Activated CD4-positive, alpha-beta memory T cell treated with anti-CD3 and anti-CD28 coated beads for 36 hours (primary cell): Measurements from ENCODE around the gene SREK1IP1. TPM values are rescaled to one million over a fixed set of nuclear protein-coding genes. Genes with fewer than 3 reads are reported as not detected.

Experiments used
- CTCF ChIA-PET: fragments of 350-600 bp; sonication (Branson Sonifier 250); formaldehyde crosslinking; loops from one replicate; lab custom pipeline; 2021; ENCODE audit warnings: antibody characterized with exemption, inconsistent platforms; lab: Charles Lee
- POLR2A ChIA-PET: fragments of 350-600 bp; sonication (Branson Sonifier 250); formaldehyde crosslinking; loops from one replicate; lab custom pipeline; 2021; ENCODE audit warnings: antibody characterized with exemption; lab: Charles Lee
- DNase-seq: peaks from one replicate; pipeline ENCODE4 v3.0.0-alpha.2; 2020
- H3K27ac Mint-ChIP-seq: one replicate; pipeline ENCODE4 v1.8.0; 2021; ENCODE audit warnings: mixed read lengths
- H3K27me3 Mint-ChIP-seq: one replicate; pipeline ENCODE4 v1.8.0; 2021; ENCODE audit warnings: mixed read lengths
- H3K36me3 Mint-ChIP-seq: one replicate; pipeline ENCODE4 v1.8.0; 2021; ENCODE audit warnings: mixed read lengths
- H3K4me1 Mint-ChIP-seq: one replicate; pipeline ENCODE4 v1.8.0; 2021; ENCODE audit warnings: low read depth, mixed read lengths
- H3K4me3 Mint-ChIP-seq: one replicate; pipeline ENCODE4 v1.8.0; 2021; ENCODE audit warnings: mild to moderate bottlenecking, mixed read lengths
- H3K9me3 Mint-ChIP-seq: one replicate; pipeline ENCODE4 v1.8.0; 2021; ENCODE audit warnings: mixed read lengths
- intact Hi-C: fragments of 100-400 bp; cut with micrococcal nuclease; formaldehyde crosslinking; loops from one replicate; pipeline ENCODE4 v1.15.1; 2023
- total RNA-seq, 2 experiments: library from RNA; stranded (reverse); gene quantifications; one replicate each; pipeline ENCODE4 v1.2.3, GENCODE V29; 2021

Gene SREK1IP1
- total RNA-seq: 10 to 100 TPM; 20.2 to 24.3 TPM

DNA sequence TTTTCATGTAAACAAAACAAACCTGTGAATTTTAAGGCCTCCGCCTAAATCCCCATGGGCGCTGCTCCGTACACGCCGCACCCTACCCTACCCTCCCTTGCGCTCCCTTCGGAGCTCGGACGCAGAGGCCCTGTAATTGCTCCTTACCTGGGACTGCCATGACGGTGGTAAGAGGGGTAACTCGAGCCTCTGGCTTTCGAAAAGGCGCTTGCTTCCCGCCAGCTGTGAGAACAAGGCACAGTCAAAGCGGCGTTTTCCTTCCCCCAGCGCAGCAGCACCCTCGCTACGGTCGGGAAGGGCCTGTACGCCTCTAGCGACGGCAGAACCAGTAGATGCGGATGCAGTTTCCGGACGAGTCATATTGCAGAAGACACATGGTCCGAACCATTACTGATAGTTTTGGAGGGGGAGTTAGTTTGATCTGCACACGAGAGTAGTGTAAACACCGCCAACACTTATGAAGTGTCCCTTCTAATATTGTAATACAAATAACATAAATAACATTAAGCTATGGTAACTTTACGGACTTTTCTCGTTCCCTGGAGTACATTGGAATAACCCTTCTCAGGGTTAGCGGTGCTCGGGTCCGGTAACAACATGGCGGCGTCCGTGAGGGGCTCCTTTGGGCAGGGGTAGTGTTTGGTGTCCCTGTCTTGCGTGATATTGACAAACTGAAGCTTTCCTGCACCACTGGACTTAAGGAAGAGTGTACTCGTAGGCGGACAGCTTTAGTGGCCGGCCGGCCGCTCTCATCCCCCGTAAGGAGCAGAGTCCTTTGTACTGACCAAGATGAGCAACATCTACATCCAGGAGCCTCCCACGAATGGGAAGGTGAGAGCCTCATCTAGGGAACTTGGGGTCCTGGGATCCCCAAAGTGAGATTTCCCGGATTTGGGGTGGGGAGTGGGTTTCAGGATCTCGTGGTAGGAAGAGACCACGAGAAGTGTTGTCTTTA lies at the start of gene SREK1IP1, which contains the start of gene CWC27:
SREK1IP1 (minus strand) TSS at position 334 of the 955 bp plus-strand sequence; CDS start at position 160, 174 bp downstream.
CWC27 (plus strand) TSS at position 573 of the 955 bp plus-strand sequence; CDS start at position 790, 217 bp downstream.
- Mint-ChIP-seq H3K36me3 (peaks cover 9% of the 10 kb centered on the region), H3K4me3 (peak within 1 kb of the TSS; percentile 100), H3K27me3 (no peaks in the 10 kb centered on the region), H3K4me1 (peaks cover 43% of the 10 kb centered on the region), H3K27ac (peak within 1 kb of the TSS; percentile 94), H3K9me3 (no peaks in the 10 kb centered on the region)
- intact Hi-C loops: loop anchor here (1.0 to 5.0 kb wide), 5 partner anchors 131 to 856 kb away; partner anchors contain the start of gene TRIM23
- POLR2A ChIA-PET: interaction anchor here (0.9 to 2.0 kb wide), 5 partner anchors 9 to 267 kb away, joined by 3 to 7 read pairs (median 3); no protein-coding TSS in a partner anchor
- DNase-seq: peak; percentile 89
- CTCF ChIA-PET: interaction anchor here (0.9 to 6.7 kb wide), 3 partner anchors 15 to 714 kb away, joined by 3 to 40 read pairs (median 3); no protein-coding TSS in a partner anchor

DNA sequence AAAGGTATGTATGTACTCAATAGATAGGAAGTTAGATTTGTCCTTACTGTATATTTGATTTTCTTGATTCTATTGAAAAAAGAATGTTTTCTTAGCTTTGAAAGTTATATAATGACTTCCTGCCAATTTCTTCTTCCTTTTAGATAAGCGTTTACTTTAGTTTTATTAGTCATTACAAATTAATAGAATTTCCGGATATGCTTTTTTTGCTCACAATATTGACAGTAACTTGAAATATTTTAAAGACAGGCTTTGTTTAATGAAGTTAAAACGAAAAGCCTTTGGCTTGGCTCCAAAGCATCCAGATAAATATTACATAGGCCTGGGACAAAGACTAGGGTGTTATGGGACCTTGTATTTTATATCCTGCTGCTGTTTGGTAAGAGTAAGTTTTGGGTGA lies 49.8 kb upstream of the SREK1IP1 start:
- Mint-ChIP-seq H3K27ac (no peak overlapping the region), H3K36me3 (peaks cover 11% of the 10 kb centered on the region), H3K4me1 (peaks cover 18% of the 10 kb centered on the region), H3K9me3 (no peaks in the 10 kb centered on the region), H3K27me3 (no peaks in the 10 kb centered on the region), H3K4me3 (no peak overlapping the region)
- CTCF ChIA-PET: no interaction called here
- no peak for DNase-seq
- POLR2A ChIA-PET: no interaction called here
- intact Hi-C loops: loop anchor here (10.0 kb wide), 1 partner anchor 377 kb away; no protein-coding TSS in a partner anchor

DNA sequence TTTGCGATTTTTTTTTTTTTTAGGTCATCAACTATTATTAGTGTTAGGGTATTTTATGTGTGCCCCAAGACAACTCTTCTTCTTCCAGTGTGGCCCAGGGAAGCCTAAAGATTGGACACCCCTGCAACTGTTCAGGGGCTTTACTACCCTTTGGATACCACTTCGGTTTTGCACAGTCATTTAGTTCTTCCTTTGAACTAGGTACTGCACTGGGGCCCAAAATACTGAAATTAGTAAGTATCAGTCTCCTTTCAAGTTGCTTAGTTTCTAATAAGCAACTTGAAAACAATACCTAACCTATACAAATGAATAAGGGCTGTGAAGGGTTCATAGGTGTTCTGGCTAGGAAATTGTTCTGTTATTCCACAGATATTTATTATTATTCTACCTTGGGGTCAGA lies 45.6 kb upstream of the SREK1IP1 start:
- no peak for DNase-seq
- intact Hi-C loops: loop anchor here (5.0 to 10.0 kb wide), 3 partner anchors 223 to 381 kb away; no protein-coding TSS in a partner anchor
- POLR2A ChIA-PET: no interaction called here
- CTCF ChIA-PET: no interaction called here
- Mint-ChIP-seq H3K9me3 (no peaks in the 10 kb centered on the region), H3K27ac (no peak overlapping the region), H3K27me3 (no peaks in the 10 kb centered on the region), H3K4me3 (no peak overlapping the region), H3K4me1 (peaks cover 6% of the 10 kb centered on the region), H3K36me3 (peaks cover 8% of the 10 kb centered on the region)

DNA sequence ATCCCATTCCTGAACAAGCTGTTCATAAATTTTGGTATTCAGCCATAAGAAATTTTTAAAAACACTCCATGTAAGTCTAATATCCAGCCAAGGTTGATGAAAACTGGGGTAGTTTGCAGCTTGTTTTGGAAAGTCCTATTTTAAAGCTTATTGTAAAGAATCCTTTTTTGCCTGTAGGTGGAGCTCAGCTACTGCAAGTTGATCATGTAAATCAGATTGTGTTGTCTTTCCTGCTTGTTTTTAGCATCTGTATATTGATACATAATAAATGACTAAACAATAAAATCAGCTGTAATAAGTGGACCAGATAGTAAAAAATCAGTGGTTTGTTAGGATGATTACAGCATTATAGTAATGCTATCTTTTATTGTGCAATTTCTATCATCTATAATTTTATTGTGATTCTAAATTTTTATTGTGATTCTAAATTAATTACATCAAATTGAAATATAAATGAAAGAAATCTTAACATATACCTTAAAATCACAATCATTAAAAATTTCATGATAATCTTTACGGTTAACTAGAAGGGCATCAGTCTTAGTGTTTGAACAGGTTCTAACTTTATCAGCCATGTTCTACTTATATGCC lies 42.7 kb upstream of the SREK1IP1 start:
- Mint-ChIP-seq H3K4me1 (peaks cover 6% of the 10 kb centered on the region), H3K27me3 (no peaks in the 10 kb centered on the region), H3K27ac (no peak overlapping the region), H3K9me3 (no peaks in the 10 kb centered on the region), H3K4me3 (no peak overlapping the region), H3K36me3 (peaks cover 13% of the 10 kb centered on the region)
- intact Hi-C loops: loop anchor here (1.0 to 10.0 kb wide), 4 partner anchors 226 to 672 kb away; no protein-coding TSS in a partner anchor
- DNase-seq: no peak
- POLR2A ChIA-PET: no interaction called here
- CTCF ChIA-PET: interaction anchor here (0.5 to 4.7 kb wide), 17 partner anchors 9 to 751 kb away, joined by 3 to 71 read pairs (median 3); partner anchors contain the start of genes ADAMTS6, CENPK and PPWD1

DNA sequence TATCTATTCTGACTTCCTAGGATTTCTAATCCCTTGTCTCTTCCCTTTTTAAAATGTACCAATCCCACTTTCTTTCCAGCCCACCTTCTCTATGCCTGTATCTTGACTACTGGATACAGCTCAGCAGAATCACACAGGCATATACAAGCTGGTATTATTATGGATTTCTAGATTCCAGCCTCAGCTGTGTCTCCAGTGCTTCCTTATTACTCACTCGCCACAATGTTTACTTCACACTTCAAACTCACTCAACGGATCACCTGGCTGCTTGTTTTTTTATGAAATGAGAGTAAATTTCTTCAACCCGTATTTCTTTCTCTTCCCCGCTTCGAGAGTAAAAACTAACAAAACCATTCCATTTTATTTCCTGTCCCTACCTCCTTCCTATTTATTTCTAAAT lies 39.0 kb upstream of the SREK1IP1 start:
- Mint-ChIP-seq H3K9me3 (no peaks in the 10 kb centered on the region), H3K4me3 (no peak overlapping the region), H3K27me3 (no peaks in the 10 kb centered on the region), H3K36me3 (peaks cover 13% of the 10 kb centered on the region), H3K4me1 (no peaks in the 10 kb centered on the region), H3K27ac (no peak overlapping the region)
- ChIA-PET POLR2A (no interaction called here), CTCF (interaction anchor here (1.2 kb wide), 1 partner anchor 676 kb away, joined by 3 read pairs; no protein-coding TSS in a partner anchor)
- DNase-seq: no peak
- intact Hi-C loops: no loop called here

DNA sequence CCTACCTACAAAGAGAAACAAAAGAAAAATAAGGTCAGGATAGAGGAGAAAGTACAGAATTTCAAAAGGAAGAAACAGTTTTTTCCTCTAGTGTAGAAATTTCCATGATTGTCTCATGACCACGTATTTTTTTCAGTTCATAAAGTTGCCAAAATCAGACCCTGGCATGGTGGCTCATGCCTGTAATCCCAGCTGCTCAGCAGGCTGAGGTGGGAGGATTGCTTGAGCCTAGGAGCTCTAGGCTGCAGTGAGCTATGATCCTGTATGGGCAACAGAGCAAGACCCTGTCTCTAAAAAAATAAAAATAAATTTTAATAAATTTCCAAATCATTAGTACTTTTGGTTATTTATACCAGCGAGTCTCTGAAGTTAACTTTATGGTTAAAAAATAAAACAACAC lies 38.0 kb upstream of the SREK1IP1 start:
- H3K4me1 Mint-ChIP-seq: no peaks in the 10 kb centered on the region

DNA sequence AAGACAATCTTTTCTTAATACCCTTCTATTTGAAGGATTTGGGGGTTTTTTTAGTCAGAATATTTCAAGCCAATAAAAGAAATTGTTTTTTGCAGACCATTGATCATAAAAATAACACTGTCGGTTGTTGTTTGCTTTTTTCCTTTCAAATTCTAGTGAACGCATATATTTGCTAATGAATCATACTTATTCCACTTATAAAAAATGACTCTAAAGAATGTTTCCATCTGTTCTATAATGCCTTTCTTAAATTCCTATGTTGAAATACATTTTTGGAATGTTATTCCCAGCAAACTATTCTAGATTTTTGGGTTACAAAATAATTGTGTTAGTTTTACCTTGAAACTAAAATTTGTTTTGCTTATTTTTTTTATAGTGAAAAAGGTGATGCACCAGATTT lies 32.4 kb upstream of the SREK1IP1 start:
- Mint-ChIP-seq H3K27me3 (no peaks in the 10 kb centered on the region), H3K27ac (no peak overlapping the region), H3K4me3 (no peak overlapping the region), H3K36me3 (peaks cover 3% of the 10 kb centered on the region), H3K4me1 (no peaks in the 10 kb centered on the region), H3K9me3 (no peaks in the 10 kb centered on the region)
- ChIA-PET CTCF (interaction anchor here (1.5 kb wide), 1 partner anchor 10 kb away, joined by 3 read pairs; no protein-coding TSS in a partner anchor), POLR2A (no interaction called here)
- no peak for DNase-seq
- intact Hi-C loops: no loop called here

More for the DNA sequence above, 38.0 kb upstream of the SREK1IP1 start:
- CTCF ChIA-PET: interaction anchor here (1.2 kb wide), 1 partner anchor 677 kb away, joined by 3 read pairs; no protein-coding TSS in a partner anchor
- H3K36me3 Mint-ChIP-seq: peaks cover 13% of the 10 kb centered on the region
- intact Hi-C loops: no loop called here
- H3K4me3 Mint-ChIP-seq: no peak overlapping the region
- no peaks in the 10 kb centered on the region for H3K9me3 Mint-ChIP-seq
- POLR2A ChIA-PET: no interaction called here
- no peak overlapping the region for H3K27ac Mint-ChIP-seq
- no peak for DNase-seq
- H3K27me3 Mint-ChIP-seq: no peaks in the 10 kb centered on the region

DNA sequence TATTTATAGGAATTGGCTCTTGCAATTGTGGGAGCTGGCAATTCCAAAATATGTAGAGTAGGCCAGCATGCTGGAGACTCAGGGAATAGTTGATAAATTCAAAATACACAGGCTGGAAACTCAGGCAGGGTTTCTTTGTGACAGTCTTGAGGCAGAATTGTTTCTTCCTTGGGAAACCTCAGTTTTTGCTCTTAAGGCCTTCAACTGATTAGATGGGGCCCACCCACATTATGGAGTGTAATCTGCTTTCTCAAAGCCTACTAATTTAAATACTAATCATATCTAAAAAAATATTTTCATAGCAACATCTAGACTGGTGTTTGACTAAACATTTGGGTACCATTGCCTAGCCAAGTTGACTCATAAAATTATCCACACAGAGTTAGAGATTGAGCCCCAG lies 27.8 kb upstream of the SREK1IP1 start:
- no peak overlapping the region for H3K4me3 Mint-ChIP-seq
- H3K36me3 Mint-ChIP-seq: peaks cover 8% of the 10 kb centered on the region
- DNase-seq: no peak
- H3K4me1 Mint-ChIP-seq: no peaks in the 10 kb centered on the region
- intact Hi-C loops: no loop called here
- POLR2A ChIA-PET: no interaction called here
- no peaks in the 10 kb centered on the region for H3K9me3 Mint-ChIP-seq
- no peak overlapping the region for H3K27ac Mint-ChIP-seq
- no peaks in the 10 kb centered on the region for H3K27me3 Mint-ChIP-seq
- CTCF ChIA-PET: no interaction called here

DNA sequence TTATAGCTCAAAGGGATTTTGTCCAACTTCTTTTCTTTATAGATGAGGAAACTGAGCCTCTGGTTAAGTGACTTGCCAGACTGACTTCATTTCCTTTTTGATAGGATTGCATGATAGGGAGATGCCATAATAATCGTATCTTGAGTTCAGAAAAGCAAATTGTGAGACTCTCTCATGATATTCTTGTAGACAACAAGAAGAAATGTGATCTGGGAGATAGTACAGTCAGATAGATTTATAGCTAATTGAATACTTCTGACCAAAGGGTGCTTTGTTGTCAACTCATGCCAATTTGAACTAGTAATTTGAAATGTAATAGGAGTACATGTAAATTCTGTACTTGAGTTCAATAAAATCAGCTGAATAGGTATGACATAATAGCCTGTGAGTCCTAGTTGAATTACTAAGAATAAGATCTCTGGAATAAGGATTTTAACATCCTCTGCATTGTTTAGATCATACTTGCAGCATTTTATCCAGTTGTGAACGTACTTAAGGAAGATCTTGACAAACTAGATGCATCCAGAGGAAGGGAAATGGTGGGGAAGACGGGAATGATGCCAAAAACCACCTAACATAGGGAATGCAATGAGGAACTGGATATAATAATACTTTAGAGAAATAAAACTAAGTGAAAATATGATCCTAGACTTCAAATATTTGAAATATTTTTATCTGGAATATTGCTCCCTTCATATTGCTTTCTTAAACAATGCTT lies 25.7 kb upstream of the SREK1IP1 start:
- ChIA-PET CTCF (interaction anchor here (0.6 to 1.5 kb wide), 2 partner anchors 10 kb away, joined by 3 to 4 read pairs; no protein-coding TSS in a partner anchor), POLR2A (no interaction called here)
- H3K27me3 Mint-ChIP-seq: no peaks in the 10 kb centered on the region
- H3K4me3 Mint-ChIP-seq: no peak overlapping the region
- H3K27ac Mint-ChIP-seq: no peak overlapping the region
- H3K36me3 Mint-ChIP-seq: peaks cover 9% of the 10 kb centered on the region
- intact Hi-C loops: no loop called here
- H3K9me3 Mint-ChIP-seq: no peaks in the 10 kb centered on the region
- no peak for DNase-seq
- H3K4me1 Mint-ChIP-seq: no peaks in the 10 kb centered on the region

DNA sequence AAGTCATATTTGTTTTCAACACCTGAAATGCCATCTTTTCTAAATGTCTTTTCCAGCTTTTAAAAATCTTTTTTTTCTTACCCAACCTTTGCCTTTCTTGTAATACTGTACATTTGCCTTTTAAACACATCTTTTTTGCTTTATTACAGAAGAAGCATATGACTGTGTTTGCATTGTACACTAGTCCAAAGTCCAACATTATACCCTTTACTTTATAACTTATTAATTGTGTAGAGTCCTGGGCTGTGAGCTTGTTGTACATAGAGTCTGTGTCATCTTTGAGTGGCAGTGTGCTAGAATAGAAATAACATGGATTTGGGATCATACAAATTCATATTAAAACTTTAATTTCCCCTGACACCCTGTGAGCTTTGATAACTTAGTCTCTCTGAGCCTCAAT lies 24.0 kb upstream of the SREK1IP1 start:
- CTCF ChIA-PET: no interaction called here
- no peak overlapping the region for H3K27ac Mint-ChIP-seq

DNA sequence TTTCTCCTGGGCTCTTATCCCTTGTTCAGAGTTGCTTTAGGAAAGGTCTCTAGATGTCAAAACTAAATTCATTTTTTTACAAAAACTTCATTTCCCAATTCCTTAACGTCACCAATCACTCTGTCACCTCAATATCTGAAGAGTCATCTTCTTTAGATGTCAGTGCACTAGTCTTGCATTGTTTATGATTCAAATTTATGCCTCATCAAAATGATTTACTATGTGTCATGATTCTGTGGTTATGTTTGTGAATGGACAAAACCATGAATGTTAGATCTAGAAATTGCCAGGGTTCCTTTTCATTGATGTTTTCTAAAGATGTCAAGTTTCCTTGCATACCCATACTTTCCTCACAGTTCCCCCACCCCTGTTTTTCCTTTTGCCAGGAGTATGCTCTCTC lies 21.7 kb upstream of the SREK1IP1 start:
- H3K4me1 Mint-ChIP-seq: no peaks in the 10 kb centered on the region
- no peak overlapping the region for H3K27ac Mint-ChIP-seq
- DNase-seq: no peak
- POLR2A ChIA-PET: no interaction called here
- H3K27me3 Mint-ChIP-seq: no peaks in the 10 kb centered on the region
- H3K9me3 Mint-ChIP-seq: no peaks in the 10 kb centered on the region
- no peak overlapping the region for H3K4me3 Mint-ChIP-seq
- CTCF ChIA-PET: interaction anchor here (0.6 kb wide), 1 partner anchor 399 kb away, joined by 4 read pairs; no protein-coding TSS in a partner anchor
- peaks cover 14% of the 10 kb centered on the region for H3K36me3 Mint-ChIP-seq
- intact Hi-C loops: no loop called here

More for the DNA sequence above, 24.0 kb upstream of the SREK1IP1 start:
- peaks cover 9% of the 10 kb centered on the region for H3K36me3 Mint-ChIP-seq
- no peak for DNase-seq
- no peak overlapping the region for H3K4me3 Mint-ChIP-seq
- POLR2A ChIA-PET: no interaction called here
- no peaks in the 10 kb centered on the region for H3K4me1 Mint-ChIP-seq
- H3K27me3 Mint-ChIP-seq: no peaks in the 10 kb centered on the region
- intact Hi-C loops: no loop called here
- H3K9me3 Mint-ChIP-seq: no peaks in the 10 kb centered on the region
